ENCODE results near the gene ZP2.

Gene ZP2

DNA sequence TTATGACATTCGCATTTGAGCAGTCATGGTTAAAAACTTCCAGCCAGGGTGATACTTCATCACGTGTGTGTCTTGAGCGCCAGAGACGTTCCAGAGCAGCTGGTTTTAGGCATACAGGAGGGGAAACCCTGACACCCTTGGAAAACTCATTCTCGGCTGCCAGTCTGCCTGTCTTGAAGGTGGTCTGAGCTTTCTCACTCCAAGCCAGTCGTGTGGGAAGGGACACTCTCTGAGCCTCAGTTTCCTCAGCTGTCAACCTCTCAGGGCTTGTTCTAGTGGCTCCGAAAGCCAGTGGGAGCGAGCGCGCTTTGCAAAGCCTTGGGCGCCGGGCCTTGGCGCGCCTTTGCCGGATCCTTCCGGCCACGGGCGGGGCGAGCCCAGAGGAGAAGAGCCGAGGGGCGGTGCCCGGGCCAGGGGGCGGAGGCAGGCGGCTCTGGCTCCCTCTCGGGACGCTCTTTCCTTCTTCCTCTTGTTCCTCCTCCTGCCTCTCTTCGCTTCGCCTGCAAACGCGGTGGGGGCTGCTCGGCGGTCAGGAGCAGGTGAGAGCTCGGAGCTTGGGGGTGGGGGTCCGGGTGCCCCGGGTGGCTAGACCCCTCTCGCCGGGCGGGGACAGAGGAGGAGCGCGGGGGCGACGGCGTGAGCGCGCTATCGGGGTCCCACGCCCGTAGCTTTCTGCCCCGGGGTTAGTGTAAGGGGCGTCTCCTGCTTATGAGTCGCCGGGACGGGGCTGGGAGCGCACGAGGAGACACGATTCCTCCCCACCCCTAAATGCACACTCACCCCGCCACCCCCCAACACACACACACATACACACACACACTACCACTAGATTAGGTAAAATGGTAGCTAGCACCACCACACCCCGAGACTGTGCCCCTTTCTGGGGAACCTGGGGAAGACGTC is 52.9 kb downstream of the ZP2 start, which contains the start of gene LDAF1 (continued):
- TF ChIP-seq, protein P1, sequence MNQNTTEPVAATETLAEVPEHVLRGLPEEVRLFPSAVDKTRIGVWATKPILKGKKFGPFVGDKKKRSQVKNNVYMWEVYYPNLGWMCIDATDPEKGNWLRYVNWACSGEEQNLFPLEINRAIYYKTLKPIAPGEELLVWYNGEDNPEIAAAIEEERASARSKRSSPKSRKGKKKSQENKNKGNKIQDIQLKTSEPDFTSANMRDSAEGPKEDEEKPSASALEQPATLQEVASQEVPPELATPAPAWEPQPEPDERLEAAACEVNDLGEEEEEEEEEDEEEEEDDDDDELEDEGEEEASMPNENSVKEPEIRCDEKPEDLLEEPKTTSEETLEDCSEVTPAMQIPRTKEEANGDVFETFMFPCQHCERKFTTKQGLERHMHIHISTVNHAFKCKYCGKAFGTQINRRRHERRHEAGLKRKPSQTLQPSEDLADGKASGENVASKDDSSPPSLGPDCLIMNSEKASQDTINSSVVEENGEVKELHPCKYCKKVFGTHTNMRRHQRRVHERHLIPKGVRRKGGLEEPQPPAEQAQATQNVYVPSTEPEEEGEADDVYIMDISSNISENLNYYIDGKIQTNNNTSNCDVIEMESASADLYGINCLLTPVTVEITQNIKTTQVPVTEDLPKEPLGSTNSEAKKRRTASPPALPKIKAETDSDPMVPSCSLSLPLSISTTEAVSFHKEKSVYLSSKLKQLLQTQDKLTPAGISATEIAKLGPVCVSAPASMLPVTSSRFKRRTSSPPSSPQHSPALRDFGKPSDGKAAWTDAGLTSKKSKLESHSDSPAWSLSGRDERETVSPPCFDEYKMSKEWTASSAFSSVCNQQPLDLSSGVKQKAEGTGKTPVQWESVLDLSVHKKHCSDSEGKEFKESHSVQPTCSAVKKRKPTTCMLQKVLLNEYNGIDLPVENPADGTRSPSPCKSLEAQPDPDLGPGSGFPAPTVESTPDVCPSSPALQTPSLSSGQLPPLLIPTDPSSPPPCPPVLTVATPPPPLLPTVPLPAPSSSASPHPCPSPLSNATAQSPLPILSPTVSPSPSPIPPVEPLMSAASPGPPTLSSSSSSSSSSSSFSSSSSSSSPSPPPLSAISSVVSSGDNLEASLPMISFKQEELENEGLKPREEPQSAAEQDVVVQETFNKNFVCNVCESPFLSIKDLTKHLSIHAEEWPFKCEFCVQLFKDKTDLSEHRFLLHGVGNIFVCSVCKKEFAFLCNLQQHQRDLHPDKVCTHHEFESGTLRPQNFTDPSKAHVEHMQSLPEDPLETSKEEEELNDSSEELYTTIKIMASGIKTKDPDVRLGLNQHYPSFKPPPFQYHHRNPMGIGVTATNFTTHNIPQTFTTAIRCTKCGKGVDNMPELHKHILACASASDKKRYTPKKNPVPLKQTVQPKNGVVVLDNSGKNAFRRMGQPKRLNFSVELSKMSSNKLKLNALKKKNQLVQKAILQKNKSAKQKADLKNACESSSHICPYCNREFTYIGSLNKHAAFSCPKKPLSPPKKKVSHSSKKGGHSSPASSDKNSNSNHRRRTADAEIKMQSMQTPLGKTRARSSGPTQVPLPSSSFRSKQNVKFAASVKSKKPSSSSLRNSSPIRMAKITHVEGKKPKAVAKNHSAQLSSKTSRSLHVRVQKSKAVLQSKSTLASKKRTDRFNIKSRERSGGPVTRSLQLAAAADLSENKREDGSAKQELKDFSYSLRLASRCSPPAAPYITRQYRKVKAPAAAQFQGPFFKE (tag by site-specific recombination; IDR thresholded peaks at IDR 0.05; ENCODE audit: borderline replicate concordance), result no peak
- TF ChIP-seq, protein P2, sequence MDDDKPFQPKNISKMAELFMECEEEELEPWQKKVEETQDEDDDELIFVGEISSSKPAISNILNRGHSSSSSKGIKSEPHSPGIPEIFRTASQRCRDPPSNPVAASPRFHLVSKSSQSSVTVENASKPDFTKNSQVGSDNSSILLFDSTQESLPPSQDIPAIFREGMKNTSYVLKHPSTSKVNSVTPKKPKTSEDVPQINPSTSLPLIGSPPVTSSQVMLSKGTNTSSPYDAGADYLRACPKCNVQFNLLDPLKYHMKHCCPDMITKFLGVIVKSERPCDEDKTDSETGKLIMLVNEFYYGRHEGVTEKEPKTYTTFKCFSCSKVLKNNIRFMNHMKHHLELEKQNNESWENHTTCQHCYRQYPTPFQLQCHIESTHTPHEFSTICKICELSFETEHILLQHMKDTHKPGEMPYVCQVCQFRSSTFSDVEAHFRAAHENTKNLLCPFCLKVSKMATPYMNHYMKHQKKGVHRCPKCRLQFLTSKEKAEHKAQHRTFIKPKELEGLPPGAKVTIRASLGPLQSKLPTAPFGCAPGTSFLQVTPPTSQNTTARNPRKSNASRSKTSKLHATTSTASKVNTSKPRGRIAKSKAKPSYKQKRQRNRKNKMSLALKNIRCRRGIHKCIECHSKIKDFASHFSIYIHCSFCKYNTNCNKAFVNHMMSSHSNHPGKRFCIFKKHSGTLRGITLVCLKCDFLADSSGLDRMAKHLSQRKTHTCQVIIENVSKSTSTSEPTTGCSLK (tag by site-specific recombination; IDR thresholded peaks at IDR 0.05), result no peak
- TF ChIP-seq ZNF510 (tag by site-specific recombination; IDR thresholded peaks at IDR 0.05; ENCODE audit: insufficient replicate concordance) (no peak), SP7 (tag by site-specific recombination; IDR thresholded peaks at IDR 0.05) (no peak; the same call in 1 of the 2 replicates), OSR2 (tag by site-specific recombination; IDR thresholded peaks at IDR 0.05) (no peak), ZNF658 (tag by site-specific recombination; IDR thresholded peaks at IDR 0.05) (no peak), ZNF600 (tag by site-specific recombination; IDR thresholded peaks at IDR 0.05) (peak; percentile 94), YY2 (tag by site-specific recombination; IDR thresholded peaks at IDR 0.05) (no peak), KLF1 (tag by site-specific recombination; IDR thresholded peaks at IDR 0.05) (peak; percentile 77), KLF7 (tag by site-specific recombination; IDR thresholded peaks at IDR 0.05; ENCODE audit: borderline replicate concordance) (no peak), TRIM28 (IDR thresholded peaks at IDR 0.05; ENCODE audit: borderline replicate concordance, low read length) (no peak)
- TF ChIP-seq, protein P3, sequence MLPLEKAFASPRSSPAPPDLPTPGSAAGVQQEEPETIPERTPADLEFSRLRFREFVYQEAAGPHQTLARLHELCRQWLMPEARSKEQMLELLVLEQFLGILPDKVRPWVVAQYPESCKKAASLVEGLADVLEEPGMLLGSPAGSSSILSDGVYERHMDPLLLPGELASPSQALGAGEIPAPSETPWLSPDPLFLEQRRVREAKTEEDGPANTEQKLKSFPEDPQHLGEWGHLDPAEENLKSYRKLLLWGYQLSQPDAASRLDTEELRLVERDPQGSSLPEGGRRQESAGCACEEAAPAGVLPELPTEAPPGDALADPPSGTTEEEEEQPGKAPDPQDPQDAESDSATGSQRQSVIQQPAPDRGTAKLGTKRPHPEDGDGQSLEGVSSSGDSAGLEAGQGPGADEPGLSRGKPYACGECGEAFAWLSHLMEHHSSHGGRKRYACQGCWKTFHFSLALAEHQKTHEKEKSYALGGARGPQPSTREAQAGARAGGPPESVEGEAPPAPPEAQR (tag by site-specific recombination; IDR thresholded peaks at IDR 0.05), result no peak
- TF ChIP-seq, protein P4, sequence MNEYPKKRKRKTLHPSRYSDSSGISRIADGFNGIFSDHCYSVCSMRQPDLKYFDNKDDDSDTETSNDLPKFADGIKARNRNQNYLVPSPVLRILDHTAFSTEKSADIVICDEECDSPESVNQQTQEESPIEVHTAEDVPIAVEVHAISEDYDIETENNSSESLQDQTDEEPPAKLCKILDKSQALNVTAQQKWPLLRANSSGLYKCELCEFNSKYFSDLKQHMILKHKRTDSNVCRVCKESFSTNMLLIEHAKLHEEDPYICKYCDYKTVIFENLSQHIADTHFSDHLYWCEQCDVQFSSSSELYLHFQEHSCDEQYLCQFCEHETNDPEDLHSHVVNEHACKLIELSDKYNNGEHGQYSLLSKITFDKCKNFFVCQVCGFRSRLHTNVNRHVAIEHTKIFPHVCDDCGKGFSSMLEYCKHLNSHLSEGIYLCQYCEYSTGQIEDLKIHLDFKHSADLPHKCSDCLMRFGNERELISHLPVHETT (tag by site-specific recombination; IDR thresholded peaks at IDR 0.05), result no peak
- TF ChIP-seq, protein P5, sequence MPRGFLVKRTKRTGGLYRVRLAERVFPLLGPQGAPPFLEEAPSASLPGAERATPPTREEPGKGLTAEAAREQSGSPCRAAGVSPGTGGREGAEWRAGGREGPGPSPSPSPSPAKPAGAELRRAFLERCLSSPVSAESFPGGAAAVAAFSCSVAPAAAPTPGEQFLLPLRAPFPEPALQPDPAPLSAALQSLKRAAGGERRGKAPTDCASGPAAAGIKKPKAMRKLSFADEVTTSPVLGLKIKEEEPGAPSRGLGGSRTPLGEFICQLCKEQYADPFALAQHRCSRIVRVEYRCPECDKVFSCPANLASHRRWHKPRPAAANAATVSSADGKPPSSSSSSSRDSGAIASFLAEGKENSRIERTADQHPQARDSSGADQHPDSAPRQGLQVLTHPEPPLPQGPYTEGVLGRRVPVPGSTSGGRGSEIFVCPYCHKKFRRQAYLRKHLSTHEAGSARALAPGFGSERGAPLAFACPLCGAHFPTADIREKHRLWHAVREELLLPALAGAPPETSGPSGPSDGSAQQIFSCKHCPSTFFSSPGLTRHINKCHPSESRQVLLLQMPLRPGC (tag by site-specific recombination; IDR thresholded peaks at IDR 0.05), result no peak
- TF ChIP-seq, protein P6, sequence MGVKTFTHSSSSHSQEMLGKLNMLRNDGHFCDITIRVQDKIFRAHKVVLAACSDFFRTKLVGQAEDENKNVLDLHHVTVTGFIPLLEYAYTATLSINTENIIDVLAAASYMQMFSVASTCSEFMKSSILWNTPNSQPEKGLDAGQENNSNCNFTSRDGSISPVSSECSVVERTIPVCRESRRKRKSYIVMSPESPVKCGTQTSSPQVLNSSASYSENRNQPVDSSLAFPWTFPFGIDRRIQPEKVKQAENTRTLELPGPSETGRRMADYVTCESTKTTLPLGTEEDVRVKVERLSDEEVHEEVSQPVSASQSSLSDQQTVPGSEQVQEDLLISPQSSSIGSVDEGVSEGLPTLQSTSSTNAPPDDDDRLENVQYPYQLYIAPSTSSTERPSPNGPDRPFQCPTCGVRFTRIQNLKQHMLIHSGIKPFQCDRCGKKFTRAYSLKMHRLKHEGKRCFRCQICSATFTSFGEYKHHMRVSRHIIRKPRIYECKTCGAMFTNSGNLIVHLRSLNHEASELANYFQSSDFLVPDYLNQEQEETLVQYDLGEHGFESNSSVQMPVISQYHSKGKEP (tag by site-specific recombination; IDR thresholded peaks at IDR 0.05), result no peak
- TF ChIP-seq, protein P7, sequence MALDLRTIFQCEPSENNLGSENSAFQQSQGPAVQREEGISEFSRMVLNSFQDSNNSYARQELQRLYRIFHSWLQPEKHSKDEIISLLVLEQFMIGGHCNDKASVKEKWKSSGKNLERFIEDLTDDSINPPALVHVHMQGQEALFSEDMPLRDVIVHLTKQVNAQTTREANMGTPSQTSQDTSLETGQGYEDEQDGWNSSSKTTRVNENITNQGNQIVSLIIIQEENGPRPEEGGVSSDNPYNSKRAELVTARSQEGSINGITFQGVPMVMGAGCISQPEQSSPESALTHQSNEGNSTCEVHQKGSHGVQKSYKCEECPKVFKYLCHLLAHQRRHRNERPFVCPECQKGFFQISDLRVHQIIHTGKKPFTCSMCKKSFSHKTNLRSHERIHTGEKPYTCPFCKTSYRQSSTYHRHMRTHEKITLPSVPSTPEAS (tag by site-specific recombination; IDR thresholded peaks at IDR 0.05), result peak; percentile 66; the same call in 1 of the 2 replicates

Measured in HEK293 (cell line).